Activated CD4-positive, alpha-beta T cell treated with anti-CD3 and anti-CD28 coated beads, Interleukin-2, Interleukin-4, amounts not matched to agents 100 ng/mL and 50 ng/mL, durations not matched to agents 16 hours and 8 hours (primary cell): ENCODE measurements around the gene PIEZO1.

Experiments used
- DNase-seq: peaks from one replicate; pipeline ENCODE4 v3.0.0-alpha.2; 2020; ENCODE audit warnings: low spot score

Gene PIEZO1

GRCh38 chr16:88716601-88717001 is 68.4 kb downstream of the PIEZO1 start:
- DNase-seq: no peak

GRCh38 chr16:88716201-88716600 is 68.8 kb downstream of the PIEZO1 start:
- no peak for DNase-seq

- no peak for DNase-seq
These were observed 69.5 kb downstream of the PIEZO1 start for GRCh38 chr16:88715312-88716190.

- DNase-seq: no peak
These were observed 70.4 kb downstream of the PIEZO1 start for GRCh38 chr16:88714420-88715302.

- DNase-seq: no peak
These were observed 71.2 kb downstream of the PIEZO1 start for GRCh38 chr16:88713568-88714419.

GRCh38 chr16:88713054-88713453 is 72.0 kb downstream of the PIEZO1 start:
- no peak for DNase-seq

- DNase-seq: no peak
These were observed 72.5 kb downstream of the PIEZO1 start for GRCh38 chr16:88712362-88712979.

- no peak for DNase-seq
These were observed 73.2 kb downstream of the PIEZO1 start for GRCh38 chr16:88711750-88712340.

- no peak for DNase-seq
These were observed 74.5 kb downstream of the PIEZO1 start for GRCh38 chr16:88710556-88710955.

GRCh38 chr16:88706965-88707826 is 77.8 kb downstream of the PIEZO1 start:
- DNase-seq: no peak

GRCh38 chr16:88706229-88706964 is 78.6 kb downstream of the PIEZO1 start, which contains the start of the genes CTU2 and RNF166:
Gene CTU2, plus strand, starts transcription at chr16:88706503. Its CDS starts 28 bp downstream, at chr16:88706531.
Gene RNF166, minus strand, starts transcription at chr16:88706408. Its CDS starts 83 bp downstream, at chr16:88706325.
- DNase-seq: peak; percentile 92

- DNase-seq: no peak
These were observed 79.2 kb downstream of the PIEZO1 start for GRCh38 chr16:88705801-88706228.

- no peak for DNase-seq
These were observed 79.8 kb downstream of the PIEZO1 start for GRCh38 chr16:88705076-88705684.

GRCh38 chr16:88703486-88704309 is 81.3 kb downstream of the PIEZO1 start:
- DNase-seq: peak; percentile 77

GRCh38 chr16:88702371-88703210 is 82.4 kb downstream of the PIEZO1 start:
- DNase-seq: no peak

GRCh38 chr16:88701581-88702370 is 83.2 kb downstream of the PIEZO1 start:
- no peak for DNase-seq
